Stomach (tissue), 4 donors: ENCODE measurements around the gene ZSCAN5A.

ENCODE experiments used
- EP300 ChIP-seq: sonication (generic); formaldehyde crosslinking; IDR thresholded peaks from one replicate; pipeline ENCODE4 v1.6.1; 2017; ENCODE audit warnings: antibody characterized with exemption
- POLR2A ChIP-seq, 4 donors: fragments of 450-650 bp; IDR thresholded peaks; one replicate each; pipeline ENCODE4 v1.6.1; 2016; ENCODE audit warnings: antibody characterized with exemption in 4 of 4, control low read depth in 2 of 4, mild to moderate bottlenecking in 1 of 4, moderate library complexity in 1 of 4
- TF ChIP-seq, protein P1 (sequence below), 7 experiments: fragments of 450-650 bp in 4 of 7; fragments of 200-600 bp in 3 of 7; sonication (generic) in 3 of 7; IDR thresholded peaks; one replicate each; pipeline ENCODE4 v1.5.1; 2016 to 2019; ENCODE audit warnings: antibody characterized with exemption in 7 of 7, control low read depth in 2 of 7, mild to moderate bottlenecking in 1 of 7

DNA sequence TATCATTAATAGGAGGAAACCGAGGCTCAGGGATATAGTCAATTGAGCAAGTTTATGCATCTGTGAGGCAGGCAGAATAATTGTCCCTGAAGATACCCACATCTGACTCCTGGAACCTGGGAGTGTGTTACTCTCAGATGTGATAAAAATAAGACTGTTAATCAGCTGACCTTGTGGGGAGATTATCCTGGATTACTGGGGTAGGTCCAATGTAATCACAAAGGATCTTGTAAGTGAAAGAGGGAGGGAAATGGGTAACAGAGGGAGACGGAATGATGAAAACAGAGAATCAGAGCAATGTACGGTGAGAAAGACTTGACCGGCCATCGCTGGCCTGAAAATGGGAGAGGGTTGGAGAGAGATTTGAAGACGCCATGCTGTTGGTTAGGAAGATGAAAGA, 45.3 kb downstream of the ZSCAN5A start:
- TF ChIP-seq, protein P1, sequence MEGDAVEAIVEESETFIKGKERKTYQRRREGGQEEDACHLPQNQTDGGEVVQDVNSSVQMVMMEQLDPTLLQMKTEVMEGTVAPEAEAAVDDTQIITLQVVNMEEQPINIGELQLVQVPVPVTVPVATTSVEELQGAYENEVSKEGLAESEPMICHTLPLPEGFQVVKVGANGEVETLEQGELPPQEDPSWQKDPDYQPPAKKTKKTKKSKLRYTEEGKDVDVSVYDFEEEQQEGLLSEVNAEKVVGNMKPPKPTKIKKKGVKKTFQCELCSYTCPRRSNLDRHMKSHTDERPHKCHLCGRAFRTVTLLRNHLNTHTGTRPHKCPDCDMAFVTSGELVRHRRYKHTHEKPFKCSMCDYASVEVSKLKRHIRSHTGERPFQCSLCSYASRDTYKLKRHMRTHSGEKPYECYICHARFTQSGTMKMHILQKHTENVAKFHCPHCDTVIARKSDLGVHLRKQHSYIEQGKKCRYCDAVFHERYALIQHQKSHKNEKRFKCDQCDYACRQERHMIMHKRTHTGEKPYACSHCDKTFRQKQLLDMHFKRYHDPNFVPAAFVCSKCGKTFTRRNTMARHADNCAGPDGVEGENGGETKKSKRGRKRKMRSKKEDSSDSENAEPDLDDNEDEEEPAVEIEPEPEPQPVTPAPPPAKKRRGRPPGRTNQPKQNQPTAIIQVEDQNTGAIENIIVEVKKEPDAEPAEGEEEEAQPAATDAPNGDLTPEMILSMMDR (IDR thresholded peaks at IDR 0.05), result no peak
- TF ChIP-seq POLR2A (IDR thresholded peaks at IDR 0.05), result no peak
- TF ChIP-seq EP300, result no peak
